AG10803 (cell line): ENCODE data around the gene CWC27.
A peak's percentile ranks its signal among the peaks of the same experiment; 100 is the strongest.

Source experiments
- DNase-seq: peaks from one replicate; pipeline ENCODE4 v3.0.0; 2010; ENCODE audit warnings: low read depth
- H3K4me3 ChIP-seq: 2 replicates; pipeline ENCODE4 v1.5.1; 2011; ENCODE audit warnings: mild to moderate bottlenecking, low read length, control low read depth
- CTCF ChIP-seq: conservative IDR thresholded peaks from 2 replicates; pipeline ENCODE4 v1.5.1; 2011; ENCODE audit warnings: mild to moderate bottlenecking, low read length, control low read depth, inconsistent platforms

The CWC27 gene

DNA sequence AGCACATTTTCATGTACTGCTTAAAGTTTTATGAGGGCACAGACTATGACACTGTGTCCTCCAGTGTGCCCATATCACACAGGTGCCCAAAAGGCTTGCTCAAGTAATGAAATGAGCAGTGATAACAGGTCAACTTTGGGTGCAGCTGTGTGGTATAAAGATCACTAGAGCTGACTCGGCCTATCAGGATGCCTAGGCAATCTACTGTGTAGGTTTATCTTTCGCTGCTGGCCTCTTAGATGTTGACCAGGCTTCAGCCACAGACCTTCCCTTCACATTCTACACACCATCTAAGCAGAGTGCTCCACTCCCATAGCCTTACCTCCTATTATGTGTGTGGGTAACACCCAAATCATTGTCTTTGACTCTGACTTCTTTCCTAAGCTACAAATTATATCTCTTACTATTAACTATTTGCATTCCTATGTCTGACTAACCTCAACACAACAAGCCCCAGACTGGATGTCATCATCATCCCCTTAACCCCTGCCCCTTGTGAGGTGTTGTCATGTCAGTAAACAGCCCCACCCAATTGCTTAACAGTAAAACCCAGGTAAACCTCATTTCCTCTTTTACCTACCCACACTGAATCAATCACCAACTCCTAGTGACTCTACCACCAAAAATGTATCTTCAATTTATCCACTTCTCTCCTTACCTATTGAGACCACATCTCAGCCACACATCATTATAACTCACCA is 2.8 kb upstream of the CWC27 start:
- peak; percentile 13 for DNase-seq
- no peak for TF ChIP-seq CTCF
- no peak overlapping the region for H3K4me3 ChIP-seq

- H3K4me3 ChIP-seq: peak overlapping the region; percentile 91
- TF ChIP-seq CTCF: no peak
- no peak for DNase-seq
Observed at GRCh38 chr5:64766941-64767340, 1.8 kb upstream of the CWC27 start.

DNA sequence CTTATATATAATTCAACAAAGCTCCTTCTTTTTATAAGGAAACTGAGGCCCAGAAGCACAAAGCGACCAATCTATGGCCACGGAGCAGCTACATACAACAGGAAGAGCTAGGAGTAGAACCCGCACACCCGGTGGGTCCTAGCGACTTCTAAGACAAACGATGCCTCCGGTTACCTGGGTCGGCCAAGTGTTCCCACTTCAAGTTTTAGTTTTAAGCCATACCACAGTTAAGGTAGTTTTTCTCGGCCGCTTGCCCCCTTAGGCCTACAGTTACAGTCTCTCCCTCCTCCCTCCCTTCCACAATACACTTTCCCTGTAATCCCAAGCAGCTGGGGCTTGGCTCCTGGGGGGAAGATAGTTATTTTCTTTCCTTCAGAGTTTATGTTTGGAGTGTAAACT is 772 bp upstream of the CWC27 start:
- no peak for TF ChIP-seq CTCF
- H3K4me3 ChIP-seq: peak overlapping the region; percentile 91
- DNase-seq: peak; percentile 18

DNA sequence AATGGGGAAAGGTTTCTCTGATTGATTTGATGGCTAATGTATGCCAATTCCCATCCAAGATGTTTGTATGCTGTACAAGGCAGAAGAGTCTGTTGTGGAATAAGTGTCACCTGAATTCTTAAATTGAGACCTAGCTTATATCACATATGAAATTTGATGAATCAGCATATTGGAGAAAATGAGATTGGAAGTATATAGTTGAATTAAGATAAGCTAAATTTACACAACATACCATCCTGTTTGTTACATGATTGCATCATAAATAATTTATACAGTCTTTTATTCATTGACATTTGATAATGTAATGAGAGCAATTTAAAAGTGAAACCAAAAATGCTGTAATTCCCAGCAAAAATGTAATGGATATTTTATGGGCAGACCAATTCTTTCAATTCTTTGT is 1.1 kb downstream of the CWC27 start:
- peak overlapping the region; percentile 91 for H3K4me3 ChIP-seq
- no peak for TF ChIP-seq CTCF
- no peak for DNase-seq

DNA sequence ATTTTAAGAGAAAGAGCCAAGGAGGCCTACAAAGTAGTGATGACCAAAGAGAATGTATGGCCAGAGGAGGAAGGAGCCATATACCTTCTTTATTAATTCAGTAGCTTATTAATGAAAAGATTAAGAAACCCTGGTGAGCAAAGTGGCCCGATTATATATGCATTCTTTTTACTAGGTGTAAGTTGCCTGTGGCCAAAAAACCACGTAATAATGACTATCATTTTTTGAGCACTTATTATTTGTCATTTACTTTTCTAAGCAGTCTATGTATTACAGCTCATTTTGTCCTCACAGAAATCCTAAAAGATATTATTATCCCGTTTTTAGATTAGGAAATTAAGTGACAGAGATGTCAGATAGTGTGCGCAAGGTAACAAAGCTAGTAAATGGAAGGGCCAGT is 3.0 kb downstream of the CWC27 start:
- no peak for DNase-seq
- H3K4me3 ChIP-seq: no peak overlapping the region
- no peak for TF ChIP-seq CTCF

- TF ChIP-seq CTCF: no peak
- DNase-seq: no peak
- no peak overlapping the region for H3K4me3 ChIP-seq
Observed at GRCh38 chr5:64773533-64773932, 4.8 kb downstream of the CWC27 start.

DNA sequence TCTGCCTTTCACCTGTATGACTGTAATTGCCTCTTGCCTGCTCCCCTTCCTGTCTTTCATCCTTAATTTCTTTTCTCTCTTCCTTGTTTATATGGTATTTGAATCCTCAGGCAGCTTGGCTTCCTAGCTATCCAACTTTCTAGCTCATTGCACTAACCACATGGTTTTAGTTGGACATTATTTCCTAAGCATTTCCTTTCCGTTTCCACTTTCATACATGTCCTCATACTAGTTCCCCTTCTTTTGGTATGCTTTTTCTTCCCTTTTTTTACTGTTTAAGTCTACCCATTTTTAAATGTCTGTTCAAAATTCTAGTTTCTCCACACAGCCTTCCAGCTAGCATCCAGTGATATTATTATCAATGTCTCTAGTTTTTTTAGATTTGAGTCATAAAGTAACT is 6.6 kb downstream of the CWC27 start:
- no peak for DNase-seq
- no peak for TF ChIP-seq CTCF
- no peak overlapping the region for H3K4me3 ChIP-seq
